ENCODE data around the gene PTPRU. TPM values are rescaled to one million over a fixed set of nuclear protein-coding genes. Genes with fewer than 3 reads are reported as not detected.

PTPRU gene
- total RNA-seq, 1 experiment from 2014 or later = 45.5 TPM

DNA sequence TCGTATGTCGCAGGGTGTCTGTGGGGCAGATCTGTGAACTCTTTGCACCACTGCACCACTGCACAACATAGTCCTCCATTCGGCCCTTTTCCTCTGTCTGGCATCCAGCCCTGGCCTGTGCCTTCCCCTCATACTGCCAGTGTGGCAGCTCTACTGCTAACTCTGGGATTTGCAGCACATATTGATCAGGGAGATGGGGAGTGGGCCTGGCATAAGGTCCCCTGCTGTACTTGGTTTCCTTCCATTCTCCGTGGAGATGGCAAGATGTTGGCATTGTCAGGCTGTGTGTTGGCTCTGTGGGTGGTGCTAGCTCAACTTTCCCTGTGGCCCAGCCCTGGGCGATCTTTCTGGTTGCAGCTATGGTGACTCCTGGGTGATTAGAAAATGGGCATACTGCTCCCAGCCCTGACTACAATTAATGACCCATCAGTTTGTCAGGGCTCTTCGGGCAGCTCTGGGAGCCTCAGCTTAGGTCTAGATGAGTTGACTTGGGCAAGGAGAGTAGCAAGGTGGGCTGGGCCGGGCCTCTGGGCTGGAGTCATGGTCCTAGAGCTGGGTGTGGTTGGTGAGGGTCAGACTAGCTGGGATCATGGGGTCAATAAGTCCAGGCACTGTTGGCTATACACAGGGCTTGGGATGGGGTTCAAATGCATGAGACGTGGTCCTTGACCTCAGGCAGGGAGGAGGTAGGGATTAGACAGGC is 11.4 kb downstream of the PTPRU start:
- Mint-ChIP-seq H3K27me3 (ENCODE audit: low read depth) (no peaks in the 10 kb centered on the region), H3K36me3 (ENCODE audit: insufficient read depth in 1 of 3, low read depth in 3 of 3) (no peaks in the 10 kb centered on the region), H3K27ac (peak overlapping the region in 2 of 3 experiments; percentile 49 to 86; a peak in 4 of 7 replicates), H3K4me3 (0 out of 5 replicates have a peak overlapping the region, but pooled peaks of 1 of the 2 experiments have one; percentile 27), H3K4me1 (peaks cover 43 to 52% of the 10 kb centered on the region in 2 experiments), H3K9me3 (no peaks in the 10 kb centered on the region)
- DNase-seq = no peak
- peaks cover 3% of the 10 kb centered on the region for H3K23me2 ChIP-seq (ENCODE audit: insufficient read length, low read depth, low read length, poor library complexity, severe bottlenecking)
- H2BK12ac ChIP-seq (ENCODE audit: insufficient read length, low read depth, low read length) = peak overlapping the region; percentile 1
- H3K79me2 ChIP-seq (ENCODE audit: insufficient read depth, low read length) = no peaks in the 10 kb centered on the region
- no peaks in the 10 kb centered on the region for H3K27me3 ChIP-seq (ENCODE audit: insufficient read depth, low read length)
- no peak overlapping the region for H2AFZ ChIP-seq (ENCODE audit: low read length)
- no peak overlapping the region for H2BK15ac ChIP-seq (ENCODE audit: low read depth, low read length)
- no peak for TF ChIP-seq CTCF (conservative IDR thresholded peaks at IDR 0.05)
- no peak overlapping the region for H2BK5ac ChIP-seq (ENCODE audit: insufficient read length, low read length)
- no peaks in the 10 kb centered on the region for H4K20me1 ChIP-seq (ENCODE audit: control insufficient read depth, insufficient read depth, insufficient read length)
- H3K27ac ChIP-seq (ENCODE audit: insufficient read length, low read depth, low read length) = no peak overlapping the region
- peaks cover 13% of the 10 kb centered on the region; the same call in 1 of the 2 replicates for H3K4me1 ChIP-seq (ENCODE audit: insufficient read depth, low read length)
- no peak overlapping the region for H2BK20ac ChIP-seq (ENCODE audit: low read depth, low read length, poor library complexity, severe bottlenecking)
- peak overlapping the region; percentile 7; the same call in 1 of the 2 replicates for H3K14ac ChIP-seq (ENCODE audit: insufficient read depth, low read length)
- WGBS (ENCODE audit: extremely low coverage, insufficient read length, low lambda C conversion rate) = no CpG with 5 or more reads among the region's 8 CpGs
- H3K23ac ChIP-seq (ENCODE audit: insufficient read length, low read depth, low read length) = no peak overlapping the region
- H3K4me2 ChIP-seq (ENCODE audit: insufficient read depth, insufficient read length, low read length) = no peak overlapping the region
- H3K9ac ChIP-seq (ENCODE audit: extremely low read depth, insufficient read length, low read length) = no peak overlapping the region
- no peak overlapping the region for H3T11ph ChIP-seq (ENCODE audit: low read length)
- H2AK5ac ChIP-seq (ENCODE audit: insufficient read length, low read length) = no peak overlapping the region
- no peaks in the 10 kb centered on the region for H3K79me1 ChIP-seq (ENCODE audit: insufficient read depth, low read depth, low read length, poor library complexity, severe bottlenecking)
- H4K8ac ChIP-seq (replicated peaks; ENCODE audit: insufficient read length, low read depth, low read length) = no peak overlapping the region
- H3K4ac ChIP-seq (ENCODE audit: low read depth, low read length) = no peak overlapping the region
- H2BK120ac ChIP-seq (ENCODE audit: low read depth, low read length, poor library complexity, severe bottlenecking) = no peak overlapping the region
- no peak overlapping the region for H4K5ac ChIP-seq (ENCODE audit: insufficient read length, low read depth, low read length)
- H4K91ac ChIP-seq (ENCODE audit: insufficient read length, low read depth, low read length) = no peak overlapping the region
- H3K56ac ChIP-seq (ENCODE audit: insufficient read length, low read depth, low read length) = no peak overlapping the region
- H3K18ac ChIP-seq (ENCODE audit: insufficient read length, low read depth, low read length) = peak overlapping the region; percentile 20
- H3K9me3 ChIP-seq (ENCODE audit: control insufficient read depth, low read depth, low read length) = no peaks in the 10 kb centered on the region

All from H9 (cell line).